PC-3 (cell line): ENCODE measurements around the gene LIPJ.

Experiments
- CTCF ChIP-seq: fragments of 300-600 bp; sonication (generic); conservative IDR thresholded peaks from 2 replicates; pipeline ENCODE4 v1.5.1; 2017; ENCODE audit warnings: antibody characterized with exemption, low read depth, mild to moderate bottlenecking, low read length
- EZH2 ChIP-seq: fragments of 300-600 bp; sonication (generic); IDR thresholded peaks from one replicate; pipeline ENCODE4 v1.6.1; 2017; ENCODE audit warnings: antibody characterized with exemption, mild to moderate bottlenecking, low read length; ENCODE audit not compliant: unreplicated experiment
- EZH2phosphoT487 ChIP-seq: fragments of 300-600 bp; sonication (generic); IDR thresholded peaks from 2 replicates; pipeline ENCODE4 v1.6.1; 2018; ENCODE audit warnings: mild to moderate bottlenecking, antibody characterized with exemption, low read length, borderline replicate concordance

- TF ChIP-seq CTCF (no peak), EZH2 (no peak), EZH2phosphoT487 (no peak)
These were observed 41.2 kb upstream of the LIPJ start for GRCh38 chr10:88545359-88545758.
